Measurements from ENCODE around the gene NTM.

DNA sequence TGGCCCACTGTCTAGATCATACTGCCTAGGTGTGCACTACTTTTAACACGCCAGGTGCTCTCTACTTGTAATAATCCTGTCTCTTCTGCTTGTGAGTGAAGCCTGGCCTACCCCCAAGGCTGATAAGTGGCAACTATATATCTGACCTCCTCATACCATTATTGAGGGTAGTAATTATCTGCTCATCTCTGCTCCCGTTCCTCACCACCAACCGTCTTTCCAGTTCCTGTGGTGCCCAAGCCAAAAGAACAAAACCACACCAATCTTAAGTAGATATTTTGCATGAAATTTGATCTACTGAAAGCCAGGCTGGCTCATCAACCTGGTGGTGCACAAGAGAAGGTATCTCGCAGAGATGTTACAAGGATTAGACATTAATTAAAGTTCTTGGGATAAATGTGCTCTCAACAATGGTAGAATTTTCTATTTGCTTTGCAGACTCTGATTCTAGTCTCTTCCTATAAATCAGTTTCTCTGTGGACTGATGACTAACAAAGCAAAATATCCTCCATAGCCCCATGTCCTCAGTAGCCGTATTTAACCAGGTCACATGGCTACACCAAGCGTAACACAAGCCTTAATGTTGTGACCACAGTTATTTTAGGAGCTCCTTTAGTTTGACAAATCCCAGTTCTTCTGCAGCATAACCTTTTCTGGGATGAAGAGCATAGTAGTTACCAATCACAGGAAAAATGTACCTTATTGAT lies 267.2 kb downstream of the NTM start:
- TF ChIP-seq EZH2phosphoT487 (IDR thresholded peaks at IDR 0.05; ENCODE audit: low read depth, severe bottlenecking, unreplicated experiment), result no peak
- TF ChIP-seq, protein P1, sequence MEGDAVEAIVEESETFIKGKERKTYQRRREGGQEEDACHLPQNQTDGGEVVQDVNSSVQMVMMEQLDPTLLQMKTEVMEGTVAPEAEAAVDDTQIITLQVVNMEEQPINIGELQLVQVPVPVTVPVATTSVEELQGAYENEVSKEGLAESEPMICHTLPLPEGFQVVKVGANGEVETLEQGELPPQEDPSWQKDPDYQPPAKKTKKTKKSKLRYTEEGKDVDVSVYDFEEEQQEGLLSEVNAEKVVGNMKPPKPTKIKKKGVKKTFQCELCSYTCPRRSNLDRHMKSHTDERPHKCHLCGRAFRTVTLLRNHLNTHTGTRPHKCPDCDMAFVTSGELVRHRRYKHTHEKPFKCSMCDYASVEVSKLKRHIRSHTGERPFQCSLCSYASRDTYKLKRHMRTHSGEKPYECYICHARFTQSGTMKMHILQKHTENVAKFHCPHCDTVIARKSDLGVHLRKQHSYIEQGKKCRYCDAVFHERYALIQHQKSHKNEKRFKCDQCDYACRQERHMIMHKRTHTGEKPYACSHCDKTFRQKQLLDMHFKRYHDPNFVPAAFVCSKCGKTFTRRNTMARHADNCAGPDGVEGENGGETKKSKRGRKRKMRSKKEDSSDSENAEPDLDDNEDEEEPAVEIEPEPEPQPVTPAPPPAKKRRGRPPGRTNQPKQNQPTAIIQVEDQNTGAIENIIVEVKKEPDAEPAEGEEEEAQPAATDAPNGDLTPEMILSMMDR (IDR thresholded peaks at IDR 0.05; ENCODE audit: poor library complexity), result no peak

Measured in hepatocyte (in vitro differentiated cells).